HG03442 (cell line): ENCODE results near the gene REC8.
A peak's percentile ranks its signal among the peaks of the same experiment; 100 is the strongest.
"Not testable (repeated sequence)": the region's sequence is repeated elsewhere in the genome, so short reads cannot be mapped to it uniquely, and the experiment has no call there.

Experiments used
- ATAC-seq: cut with Tn5 transposase; IDR thresholded peaks from one replicate; pipeline ENCODE4 v1.9.1; 2021; ENCODE audit warnings: mild to moderate bottlenecking, moderate library complexity; ENCODE audit not compliant: unreplicated experiment

The REC8 gene

DNA sequence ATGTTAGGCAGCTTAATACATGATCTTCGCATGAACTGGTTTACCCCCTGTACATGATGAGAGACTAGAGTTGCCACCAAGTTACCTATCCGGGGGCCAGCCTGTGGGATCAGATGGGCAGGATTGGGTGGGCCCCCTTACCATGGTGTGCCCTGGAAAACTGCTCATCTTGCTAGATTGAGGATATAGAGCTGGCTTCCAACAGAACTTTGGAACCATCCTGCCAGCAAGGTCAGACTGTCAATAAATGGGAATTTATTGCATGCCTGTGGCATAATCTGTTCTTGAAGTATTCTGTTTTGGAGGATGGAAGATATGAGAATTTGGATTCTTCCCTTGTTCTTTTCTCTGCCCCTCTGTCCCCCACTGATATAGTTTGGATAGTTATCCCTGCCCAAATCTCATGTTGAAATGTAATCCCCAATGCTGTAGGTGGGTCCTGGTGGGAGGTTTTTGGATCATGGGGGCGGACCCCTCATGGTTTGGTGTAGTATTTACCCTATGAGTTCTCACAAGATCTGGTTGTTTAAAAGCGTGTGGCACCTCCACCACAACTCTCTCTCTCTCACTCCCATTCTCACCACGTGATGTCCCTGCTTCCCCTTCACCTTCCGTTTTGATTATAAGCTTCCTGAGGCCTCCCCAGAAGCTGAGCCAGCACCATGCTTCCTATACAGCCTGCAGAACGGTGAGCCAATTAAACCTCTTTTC, 27.1 kb downstream of the REC8 start:
- no peak for ATAC-seq

DNA sequence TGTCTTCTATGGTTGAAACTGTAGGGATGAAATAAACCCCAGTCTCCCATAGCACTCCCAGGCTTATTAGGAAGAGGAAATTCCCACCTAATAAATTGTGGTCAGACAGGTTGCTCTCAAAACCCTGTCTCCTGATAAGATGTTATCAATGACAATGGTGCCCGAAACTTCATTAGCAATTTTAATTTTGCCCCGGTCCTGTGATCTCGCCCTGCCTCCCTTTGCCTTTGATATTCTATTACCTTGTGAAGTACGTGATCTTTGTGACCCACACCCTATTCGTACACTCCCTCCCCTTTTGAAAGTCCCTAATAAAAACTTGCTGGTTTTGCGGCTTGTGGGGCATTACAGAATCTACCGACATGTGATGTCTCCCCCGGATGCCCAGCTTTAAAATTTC, 30.7 kb downstream of the REC8 start:
- ATAC-seq = not testable (repeated sequence)

DNA sequence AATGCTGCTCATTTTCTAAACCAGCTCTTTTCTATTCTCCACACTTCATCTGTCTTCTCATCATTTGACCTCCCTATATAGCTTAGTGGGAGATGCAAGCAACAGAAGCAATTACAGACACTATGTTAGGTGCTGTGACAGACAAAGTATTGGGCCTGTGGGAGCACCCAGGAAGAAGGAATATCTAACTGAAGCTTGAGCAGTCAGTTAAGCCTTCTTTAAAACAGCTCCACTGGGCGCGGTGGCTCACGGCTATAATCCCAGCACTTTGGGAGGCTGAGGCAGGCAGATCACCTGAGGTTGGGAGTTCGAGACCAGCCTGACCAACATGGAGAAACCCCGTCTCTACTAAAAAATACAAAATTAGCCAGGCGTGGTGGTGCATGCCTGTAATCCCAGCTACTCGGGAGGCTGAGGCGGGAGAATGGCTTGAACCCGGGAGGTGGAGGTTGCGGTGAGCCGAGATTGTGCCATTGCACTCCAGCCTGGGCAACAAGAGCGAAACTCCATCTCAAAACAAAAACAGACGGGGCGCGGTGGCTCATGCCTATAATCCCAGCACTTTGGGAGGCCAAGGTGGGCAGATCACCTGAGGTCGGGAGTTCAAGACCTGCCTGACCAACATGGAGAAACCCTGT, 31.5 kb downstream of the REC8 start:
- not testable (repeated sequence) for ATAC-seq

DNA sequence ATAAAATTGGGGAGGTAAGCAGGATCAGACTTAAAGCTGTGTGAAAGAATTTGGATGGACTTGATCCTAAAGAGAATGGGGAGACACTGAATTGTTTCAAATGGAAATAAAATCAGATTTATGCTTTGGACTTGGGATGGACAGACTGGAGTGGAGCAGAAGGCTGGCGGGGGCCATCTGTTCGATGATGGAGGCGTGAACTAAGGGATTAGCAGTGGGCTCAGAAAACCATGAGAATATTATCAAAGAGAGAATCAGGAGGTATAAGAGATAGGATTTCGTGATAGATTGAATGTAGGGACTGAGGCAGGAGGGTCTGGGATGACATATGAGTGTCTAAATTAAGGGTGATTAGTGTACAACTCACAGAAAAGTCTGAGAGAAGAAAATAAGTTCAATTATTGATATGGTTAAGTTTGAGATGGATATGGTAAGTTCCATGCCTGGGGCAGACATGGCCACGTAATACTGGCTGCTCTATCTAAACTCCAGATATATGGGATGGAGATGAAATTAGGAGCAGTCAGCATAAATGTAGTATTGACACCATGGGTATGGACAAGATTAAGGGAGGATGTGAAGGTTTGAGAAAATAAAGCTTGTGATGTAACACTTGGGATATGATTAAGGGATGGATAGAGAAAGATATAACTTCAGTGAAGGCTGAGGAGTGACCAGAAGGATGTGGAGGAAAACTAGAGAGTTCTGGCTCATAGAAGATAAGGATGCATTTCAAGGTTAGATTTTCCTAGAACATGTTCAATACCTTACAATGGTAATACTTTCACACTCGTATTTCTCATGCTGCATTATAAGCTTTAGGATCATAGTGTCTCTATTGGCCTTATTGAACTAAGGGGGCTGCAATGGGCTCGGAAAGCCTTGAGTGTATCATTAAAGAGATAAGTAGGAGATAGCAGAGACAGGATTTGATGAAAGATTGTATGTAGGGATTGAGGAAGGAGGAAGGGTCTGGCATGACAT, 32.6 kb downstream of the REC8 start:
- ATAC-seq = no peak

DNA sequence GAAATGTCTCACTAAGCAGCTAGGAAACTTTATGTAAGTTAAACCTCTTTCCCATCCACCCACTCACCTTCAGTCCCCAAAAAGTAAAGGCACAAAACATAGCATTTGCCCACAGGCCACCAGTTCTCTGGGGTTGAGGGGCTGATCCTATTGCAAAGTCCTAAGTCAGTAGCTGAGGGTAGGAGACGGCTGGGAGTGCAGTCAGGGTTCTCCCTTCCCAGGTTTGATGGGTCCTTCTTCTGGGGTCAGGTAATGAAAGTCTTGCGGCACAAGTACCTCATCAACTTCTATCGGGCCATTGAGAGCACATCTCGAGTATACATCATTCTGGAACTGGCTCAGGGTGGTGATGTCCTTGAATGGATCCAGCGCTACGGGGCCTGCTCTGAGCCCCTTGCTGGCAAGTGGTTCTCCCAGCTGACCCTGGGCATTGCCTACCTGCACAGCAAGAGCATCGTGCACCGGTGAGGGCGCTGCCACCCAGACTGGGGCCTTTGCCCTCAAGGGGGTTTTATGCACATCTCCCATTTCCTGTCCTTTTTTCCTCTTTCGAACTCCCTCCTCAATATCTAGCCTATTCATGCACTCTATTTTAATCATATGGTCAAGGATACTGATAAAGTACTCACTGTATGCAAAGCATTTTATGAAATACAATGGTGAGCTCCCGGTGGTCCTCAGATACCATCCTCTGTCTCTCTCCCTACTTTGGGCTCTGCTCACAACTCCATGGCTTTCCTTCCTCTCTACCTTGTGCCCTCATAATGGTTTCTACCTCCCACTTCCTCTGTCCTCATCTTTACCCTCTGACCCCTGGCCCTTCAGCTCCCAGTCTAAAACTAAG, 34.6 kb downstream of the REC8 start:
- no peak for ATAC-seq

DNA sequence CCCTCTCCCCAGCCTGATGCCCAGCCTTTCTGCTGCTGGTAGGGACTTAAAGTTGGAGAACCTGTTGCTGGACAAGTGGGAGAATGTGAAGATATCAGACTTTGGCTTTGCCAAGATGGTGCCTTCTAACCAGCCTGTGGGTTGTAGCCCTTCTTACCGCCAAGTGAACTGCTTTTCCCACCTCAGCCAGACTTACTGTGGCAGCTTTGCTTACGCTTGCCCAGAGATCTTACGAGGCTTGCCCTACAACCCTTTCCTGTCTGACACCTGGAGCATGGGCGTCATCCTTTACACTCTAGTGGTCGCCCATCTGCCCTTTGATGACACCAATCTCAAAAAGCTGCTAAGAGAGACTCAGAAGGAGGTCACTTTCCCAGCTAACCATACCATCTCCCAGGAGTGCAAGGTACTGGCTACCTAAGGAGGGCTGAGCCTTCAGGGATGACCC, 35.2 kb downstream of the REC8 start:
- ATAC-seq = no peak

DNA sequence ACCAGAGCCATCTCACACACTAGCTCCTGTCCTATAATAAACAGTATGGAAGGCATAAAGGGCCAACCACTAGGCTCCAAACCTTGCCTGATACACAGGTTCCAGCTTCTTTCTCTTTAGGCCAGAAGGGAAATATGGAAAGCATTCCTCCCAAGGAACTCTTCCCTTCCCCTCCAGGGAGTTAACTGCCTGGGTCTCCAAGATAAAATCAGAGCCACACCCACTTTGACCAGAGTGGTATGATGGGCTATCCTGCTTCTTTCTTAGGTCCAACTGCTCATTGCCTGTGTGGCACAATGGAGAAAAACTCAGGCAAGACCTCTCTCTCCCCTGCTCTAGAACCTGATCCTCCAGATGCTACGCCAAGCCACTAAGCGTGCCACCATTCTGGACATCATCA, 35.7 kb downstream of the REC8 start:
- no peak for ATAC-seq

DNA sequence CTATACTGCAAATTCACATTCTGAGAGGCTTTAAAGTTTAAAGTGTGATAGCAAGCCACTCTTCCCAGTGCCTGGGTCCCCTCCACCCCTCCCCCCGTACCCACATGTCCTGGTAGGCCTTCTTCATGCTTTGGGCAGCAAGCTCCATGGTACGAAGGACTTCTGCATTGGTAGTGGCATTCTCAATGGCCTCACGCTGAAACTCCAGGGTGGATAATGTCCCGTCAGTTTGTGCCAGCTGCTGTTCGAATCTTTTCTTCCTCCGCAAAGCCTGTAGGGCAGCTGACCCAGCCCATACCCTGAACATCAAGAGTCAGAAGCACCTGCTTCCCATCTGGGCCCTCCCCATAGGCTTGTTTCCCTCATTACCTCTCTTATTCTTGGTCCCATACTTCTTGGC, 39.4 kb downstream of the REC8 start:
- no peak for ATAC-seq

DNA sequence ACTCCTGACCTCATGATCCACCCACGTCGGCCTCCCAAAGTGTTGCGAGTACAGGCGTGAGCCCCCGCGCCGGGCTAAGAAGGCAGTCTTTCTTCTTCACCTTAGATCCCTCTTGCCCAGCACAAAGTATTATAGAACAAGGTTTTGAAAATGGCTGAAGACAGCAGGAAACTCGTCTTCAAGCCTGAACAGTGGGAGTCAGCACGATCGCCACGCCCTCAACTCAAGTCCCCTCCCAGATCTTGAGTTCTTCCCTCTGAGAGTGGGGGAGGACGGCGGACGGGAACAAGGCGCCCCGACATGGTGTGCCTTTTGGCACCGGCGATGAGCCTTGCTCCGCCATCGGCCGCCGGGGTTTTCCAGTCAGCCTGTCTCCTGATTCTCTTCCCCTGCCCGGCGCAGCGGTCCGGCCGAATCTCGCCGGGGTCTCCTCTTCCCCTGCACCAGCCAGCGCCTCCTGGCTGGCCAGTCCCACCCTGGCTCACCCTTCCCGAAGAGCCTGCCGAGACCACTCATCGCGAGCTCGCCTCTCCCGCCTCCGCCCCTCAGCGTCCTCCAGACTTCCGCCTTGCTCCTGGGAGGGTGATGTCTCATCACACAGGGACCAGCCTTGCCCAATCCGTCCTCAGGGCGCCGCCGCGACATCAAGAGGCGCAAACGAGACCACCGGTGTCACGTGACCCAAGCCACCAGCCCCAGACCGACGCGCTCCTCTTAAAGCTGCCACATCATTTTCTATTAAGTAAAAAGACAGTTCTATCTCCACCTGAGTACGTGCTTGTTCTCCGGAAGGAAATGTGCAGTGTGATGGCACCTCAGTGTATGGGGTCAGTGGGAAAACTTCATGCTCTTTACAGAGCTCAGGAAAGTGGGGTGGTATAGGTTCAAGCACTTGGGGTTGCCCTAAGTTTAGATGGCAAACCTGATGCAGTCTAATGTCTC, 41.3 kb downstream of the REC8 start, which contains the start of gene CHMP4A:
CHMP4A (minus strand) TSS at position 565 of the 942 bp plus-strand sequence; CDS start at position 516, 49 bp downstream.
- ATAC-seq = peak; percentile 79

DNA sequence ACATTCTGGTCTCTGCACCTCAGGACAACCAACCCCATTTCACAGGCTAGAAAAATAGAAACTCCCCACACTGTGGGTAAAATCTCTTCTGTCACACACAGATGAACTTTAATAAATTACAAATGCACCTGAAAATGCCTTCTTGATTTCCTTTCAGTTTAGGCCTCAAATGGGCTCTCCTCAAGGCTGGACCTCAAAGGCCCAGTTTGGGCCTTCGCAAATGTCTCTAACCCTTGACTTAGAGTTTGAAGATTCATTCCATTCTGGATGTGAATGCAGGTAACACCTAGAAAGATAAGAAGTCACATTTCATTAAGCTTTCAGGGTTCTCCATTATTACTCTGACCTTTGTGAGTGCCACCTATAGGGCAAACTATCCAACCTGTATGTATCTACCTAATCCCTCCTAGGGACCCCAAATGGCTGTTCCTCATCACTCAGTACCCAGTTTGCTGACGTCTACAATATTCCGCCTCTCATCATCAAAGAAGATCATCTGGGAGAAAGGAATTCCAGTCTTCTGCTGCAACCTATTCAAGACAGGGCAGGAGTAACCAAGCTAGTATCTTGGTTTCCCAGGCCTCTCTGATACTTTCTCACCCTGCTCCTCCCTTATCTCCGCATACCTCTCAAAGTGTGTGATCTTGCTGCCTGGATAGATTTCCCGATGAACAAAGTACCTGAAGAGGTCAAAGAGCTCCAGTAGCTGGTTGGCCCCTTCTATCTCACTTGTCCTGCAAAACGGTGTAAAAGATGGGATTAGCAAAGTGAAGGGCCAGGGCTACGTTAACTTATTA, 42.2 kb downstream of the REC8 start:
- no peak for ATAC-seq

DNA sequence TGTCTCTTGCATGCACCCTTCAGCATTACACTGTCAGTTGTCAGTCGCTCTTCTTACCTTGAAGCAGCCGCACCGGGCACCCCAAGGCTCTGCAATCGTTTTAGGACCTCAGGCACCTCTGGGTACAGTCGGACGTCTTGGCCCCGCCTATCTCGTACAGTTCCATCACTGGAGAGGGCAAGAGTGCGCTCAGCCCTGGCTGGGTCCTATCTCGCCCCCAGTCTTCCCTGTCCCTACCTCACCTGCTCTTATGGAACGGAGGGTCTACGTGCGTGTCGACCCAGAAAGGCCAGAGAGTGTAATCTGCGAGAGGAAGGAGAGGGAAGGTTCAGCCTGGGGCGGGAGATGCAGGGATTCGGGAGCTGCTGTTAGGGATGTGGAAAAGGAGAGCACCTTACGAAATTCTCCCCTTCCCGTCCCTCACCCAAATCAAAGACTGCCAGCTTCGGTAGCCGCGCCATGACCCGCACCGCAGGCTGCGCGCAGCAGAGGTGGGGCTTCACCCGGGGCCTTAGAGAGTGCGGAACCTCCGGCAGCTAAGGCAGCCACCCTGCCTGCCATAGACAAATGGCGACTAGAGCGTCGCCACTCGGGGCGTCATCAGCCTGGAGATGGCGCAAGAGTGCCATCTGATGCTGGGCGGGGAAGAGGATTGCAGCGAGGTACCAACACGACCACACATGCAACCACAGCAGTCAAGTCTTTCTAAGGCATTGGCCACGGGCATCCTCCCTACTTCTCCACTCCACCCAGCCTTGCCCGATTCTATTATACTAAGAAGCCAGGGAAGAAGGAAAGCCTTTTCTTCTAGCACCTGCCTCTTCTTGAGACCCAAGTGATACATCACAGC, 43.8 kb downstream of the REC8 start, which contains the start of gene MDP1:
MDP1 (minus strand) TSS at position 572 of the 850 bp plus-strand sequence; CDS start at position 461, 111 bp downstream.
- peak; percentile 62 for ATAC-seq

DNA sequence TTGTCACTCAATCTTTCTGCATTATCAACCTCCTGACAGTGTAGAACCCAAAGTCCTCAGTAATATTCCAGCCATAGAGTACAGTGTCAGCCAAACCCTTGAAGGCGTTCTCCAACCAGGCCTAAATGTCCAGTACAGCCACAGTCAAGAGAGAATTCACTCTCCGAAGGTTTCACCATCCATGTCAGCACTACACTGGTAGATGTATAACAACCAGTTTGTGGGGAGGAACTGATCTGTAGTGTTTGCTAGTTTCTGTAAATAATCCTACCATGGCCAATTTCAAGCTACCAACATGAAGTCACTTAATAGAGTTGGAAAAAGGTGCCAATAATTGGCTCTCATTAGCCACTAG, 44.4 kb downstream of the REC8 start:
- ATAC-seq = no peak

DNA sequence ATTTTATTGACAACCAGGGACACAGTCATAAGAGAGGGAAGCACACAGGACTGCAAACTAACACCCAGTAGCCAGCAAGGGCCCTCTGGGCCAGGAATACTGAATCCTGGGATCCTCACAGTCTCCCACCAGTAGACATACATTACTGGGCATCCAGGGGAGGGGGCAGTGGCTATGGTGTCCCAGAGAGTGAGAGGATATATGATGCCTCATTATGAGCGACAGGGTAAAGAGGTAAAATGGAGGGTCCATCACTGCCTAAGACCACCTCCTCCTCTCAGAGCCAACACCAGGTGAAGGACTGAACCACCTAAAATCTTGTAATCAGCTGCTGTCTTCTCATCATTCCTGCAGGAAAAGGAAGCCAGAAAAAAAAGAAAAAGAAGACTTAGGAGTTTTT, 45.0 kb downstream of the REC8 start:
- ATAC-seq = not testable (repeated sequence)

DNA sequence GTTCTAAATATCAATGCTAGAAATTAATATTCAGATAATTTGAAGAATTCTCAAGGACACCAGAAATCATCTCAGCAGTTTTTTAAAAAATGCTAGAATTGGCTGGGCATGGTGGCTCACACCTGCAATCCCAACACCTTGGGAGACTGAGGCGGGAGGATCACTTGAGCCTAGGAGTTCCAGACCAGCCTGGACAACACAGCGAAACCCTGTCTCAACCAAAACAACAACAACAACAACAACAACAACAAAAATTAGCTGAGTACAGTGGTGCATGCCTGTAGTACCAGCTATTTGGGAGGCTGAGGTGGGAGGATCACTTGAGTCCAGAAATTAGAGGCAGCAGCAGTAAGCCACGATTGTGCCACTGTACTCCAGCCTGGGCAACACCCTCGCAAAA, 47.2 kb downstream of the REC8 start:
- ATAC-seq = no peak

DNA sequence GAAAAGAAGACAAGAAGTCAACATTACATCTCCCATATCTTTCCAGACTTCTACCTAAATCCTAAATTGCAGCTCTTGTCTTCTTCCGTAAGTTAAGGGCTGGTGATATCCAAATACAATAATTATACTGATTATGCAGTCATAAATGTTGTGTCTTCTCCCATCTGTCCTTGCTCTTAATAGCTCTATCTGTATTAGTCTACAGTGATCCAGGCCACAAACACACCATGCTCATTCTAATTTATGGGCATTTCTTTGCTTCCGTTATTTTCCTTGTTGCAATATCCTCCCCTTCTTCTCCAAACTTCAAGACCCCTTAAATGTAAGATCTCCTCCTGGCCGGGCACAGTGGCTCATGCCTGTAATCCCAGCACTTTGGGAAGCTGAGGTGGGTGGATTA, 47.6 kb downstream of the REC8 start:
- no peak for ATAC-seq

DNA sequence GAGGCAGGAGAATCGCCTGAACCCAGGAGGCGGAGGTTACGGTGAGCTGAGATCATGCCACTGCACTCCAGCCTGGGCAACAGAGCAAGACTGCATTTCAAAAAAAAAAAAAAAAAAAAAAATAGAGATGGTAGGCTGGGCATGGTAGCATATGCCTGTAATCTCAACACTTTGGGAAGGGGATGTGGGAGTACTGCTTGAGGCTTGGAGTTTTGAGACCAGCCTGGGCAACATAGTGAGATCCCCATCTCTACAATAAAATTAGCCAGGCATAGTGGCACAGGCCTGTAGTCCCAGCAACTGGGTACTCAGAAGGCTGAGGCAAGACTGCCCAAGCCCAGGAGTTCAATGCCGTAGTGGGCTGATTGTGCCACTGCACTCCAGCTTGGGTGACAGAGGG, 51.1 kb downstream of the REC8 start:
- not testable (repeated sequence) for ATAC-seq

DNA sequence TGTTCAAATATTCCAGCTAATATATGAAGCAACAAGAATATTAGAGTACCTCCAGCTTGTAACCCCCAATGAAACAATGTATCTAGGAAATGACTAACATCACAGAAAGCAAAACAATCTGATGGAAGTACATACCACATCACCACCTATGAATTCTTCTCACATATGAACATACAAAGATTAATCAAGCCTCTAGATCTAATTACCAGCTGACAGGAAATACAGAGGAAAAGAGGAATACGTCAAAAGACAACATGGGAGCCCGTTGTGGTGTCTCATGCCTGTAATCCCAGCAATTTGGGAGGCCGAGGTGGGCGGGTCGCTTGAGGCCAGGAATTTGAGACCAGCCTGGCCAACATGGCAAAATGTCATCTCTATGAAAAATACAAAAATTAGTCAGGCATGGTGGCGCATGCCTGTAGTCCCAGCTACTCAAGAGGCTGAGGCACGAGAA, 52.8 kb downstream of the REC8 start:
- ATAC-seq = no peak
